ENCODE results near the gene PNPO.

The PNPO gene

DNA sequence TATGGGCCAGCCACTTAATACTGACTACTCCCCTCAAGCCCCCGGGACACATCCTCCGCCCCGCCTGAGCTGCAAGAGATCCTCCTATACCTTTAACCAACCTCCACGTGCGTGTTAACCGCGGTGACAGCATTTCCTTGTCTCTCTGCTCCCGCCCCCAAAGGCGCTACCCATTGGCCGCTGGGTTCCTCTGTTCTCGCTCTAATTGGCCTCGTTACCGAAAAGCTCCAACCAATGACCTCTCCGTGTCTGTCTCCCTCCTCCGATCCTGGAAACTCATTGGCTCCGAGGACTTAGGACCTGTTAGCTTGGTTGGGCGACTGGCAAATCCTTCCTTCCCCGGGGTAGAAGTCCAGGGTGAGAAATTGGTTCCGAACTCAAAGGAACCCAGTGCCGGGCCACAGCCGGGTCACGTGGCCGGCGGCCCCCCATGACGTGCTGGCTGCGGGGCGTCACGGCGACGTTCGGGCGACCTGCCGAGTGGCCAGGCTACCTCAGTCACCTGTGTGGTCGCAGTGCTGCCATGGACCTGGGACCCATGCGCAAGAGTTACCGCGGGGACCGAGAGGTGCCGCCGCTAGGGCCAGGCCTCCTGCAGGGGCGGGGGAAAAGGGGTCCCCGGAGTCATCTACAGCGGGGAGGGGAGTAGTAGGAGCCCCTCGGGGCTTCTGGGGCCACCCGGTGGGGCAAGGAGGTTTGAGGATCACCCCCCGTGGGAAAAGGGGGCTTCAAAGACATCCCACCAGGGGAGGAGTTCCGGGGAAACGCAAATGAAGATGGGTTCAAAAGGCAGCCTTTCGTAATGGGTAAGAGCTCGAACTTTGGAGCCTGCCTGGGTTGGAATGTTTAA, at the start of gene PNPO:
PNPO (plus strand) TSS at position 326 of the 850 bp plus-strand sequence; CDS start at position 431, 105 bp downstream.
- DNase-seq: peak; percentile 89

DNA sequence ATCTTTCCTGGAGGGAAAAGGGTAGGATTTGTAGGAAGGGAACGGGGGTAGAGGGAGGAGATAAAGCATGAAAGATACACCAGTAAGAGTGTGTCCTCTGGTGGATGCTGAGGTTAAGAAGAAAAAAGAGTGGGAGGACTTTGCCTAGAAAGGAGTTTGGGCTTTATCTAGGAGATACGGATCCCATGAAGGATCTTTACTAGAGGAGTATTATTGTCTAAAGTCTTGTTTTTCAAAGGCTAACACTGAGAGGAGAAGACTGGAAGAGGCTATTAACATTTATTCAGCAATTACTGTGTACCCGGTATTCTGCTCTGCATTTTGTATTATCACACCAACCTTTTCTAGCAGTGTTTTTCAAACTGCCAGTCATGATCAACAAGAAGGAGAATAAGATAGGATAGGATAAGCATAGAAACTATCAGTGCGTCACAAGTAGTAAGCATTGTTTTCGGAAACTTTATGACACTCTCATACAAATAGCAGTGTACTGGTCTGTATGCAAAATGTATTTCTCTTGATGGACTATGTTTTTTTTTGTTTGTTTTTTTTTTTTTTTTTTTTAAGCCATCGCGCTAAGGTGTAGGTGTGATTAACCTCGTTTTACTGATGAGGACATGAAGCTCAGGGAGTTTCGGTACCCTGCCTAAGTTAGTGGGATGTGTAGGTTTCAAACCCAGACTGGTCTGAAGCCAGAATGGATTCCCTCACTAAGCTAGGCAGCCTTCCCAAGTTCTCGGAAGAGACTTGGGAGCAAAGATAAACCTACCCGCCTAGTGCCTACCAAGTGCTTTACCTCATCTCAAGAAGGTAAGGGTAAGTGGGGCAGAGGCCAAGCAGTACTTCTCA, 46.6 kb upstream of the PNPO start:
- DNase-seq: no peak

DNA sequence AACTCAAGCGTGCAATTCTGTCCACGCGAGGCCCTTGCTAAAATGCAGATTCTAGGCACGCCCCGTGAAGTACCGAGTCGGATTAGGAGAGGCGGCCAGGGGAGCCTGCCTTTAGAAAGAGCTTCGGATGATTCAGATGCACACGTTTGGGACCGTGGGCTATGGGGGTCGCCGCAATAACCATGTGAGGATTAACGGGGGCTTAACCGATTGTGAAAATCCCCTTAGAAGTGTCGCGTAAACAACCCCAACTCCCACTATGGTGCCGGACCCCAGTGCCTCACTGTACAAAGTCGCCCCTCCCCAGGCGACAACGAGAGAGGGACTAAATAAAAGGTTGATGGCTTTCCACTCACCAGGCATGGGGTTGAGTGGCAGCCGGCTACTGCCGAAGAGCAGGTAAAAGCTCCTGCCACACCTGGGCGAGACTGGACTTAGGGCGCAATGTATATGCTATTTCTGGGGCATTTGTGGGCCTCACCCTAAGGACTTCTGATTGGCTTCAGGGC, 46.0 kb upstream of the PNPO start:
- DNase-seq: no peak

DNA sequence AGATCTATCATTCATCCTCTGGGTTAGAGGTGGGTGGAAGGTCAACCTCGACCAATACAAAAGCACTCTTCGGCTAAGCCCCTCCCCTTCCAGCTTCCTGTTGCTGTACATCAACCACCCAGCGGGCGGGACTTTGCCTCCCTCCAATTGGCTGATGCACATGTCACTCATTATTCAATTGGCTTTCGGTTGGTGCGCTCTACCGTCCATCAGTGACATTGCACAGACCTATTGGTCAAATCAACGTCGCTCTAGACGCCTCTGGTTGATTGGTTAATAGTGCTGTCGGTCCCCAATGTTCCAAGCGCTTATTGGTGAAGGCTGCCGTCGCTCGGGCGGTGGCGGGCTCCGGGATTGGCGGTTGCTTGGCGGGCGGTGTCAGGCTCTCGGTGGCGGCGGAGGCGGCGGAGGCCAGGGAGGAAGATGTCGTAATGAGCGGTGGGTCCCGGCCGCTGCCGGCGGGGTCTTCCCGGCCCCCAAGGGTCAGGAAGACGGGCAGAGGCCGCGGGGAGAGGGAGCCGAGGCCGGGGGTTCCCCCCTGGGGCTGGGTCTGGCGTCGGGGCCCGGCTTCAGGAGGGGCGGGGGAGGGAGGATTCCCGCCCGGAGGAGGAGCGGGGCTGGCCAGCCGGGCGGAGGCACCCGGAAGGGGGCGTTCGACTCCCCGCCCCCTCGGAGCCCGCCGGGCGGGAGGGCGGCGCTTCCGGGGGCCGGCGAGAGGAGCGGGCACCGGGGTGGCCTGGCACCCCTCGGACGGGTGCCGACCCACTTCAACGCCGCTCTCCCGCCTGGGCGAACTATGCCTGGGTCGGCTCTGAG, 45.3 kb upstream of the PNPO start, which contains the start of gene SP2:
SP2 (plus strand) TSS at position 381 of the 816 bp plus-strand sequence; CDS start at position 432, 51 bp downstream.
- DNase-seq: peak; percentile 96

DNA sequence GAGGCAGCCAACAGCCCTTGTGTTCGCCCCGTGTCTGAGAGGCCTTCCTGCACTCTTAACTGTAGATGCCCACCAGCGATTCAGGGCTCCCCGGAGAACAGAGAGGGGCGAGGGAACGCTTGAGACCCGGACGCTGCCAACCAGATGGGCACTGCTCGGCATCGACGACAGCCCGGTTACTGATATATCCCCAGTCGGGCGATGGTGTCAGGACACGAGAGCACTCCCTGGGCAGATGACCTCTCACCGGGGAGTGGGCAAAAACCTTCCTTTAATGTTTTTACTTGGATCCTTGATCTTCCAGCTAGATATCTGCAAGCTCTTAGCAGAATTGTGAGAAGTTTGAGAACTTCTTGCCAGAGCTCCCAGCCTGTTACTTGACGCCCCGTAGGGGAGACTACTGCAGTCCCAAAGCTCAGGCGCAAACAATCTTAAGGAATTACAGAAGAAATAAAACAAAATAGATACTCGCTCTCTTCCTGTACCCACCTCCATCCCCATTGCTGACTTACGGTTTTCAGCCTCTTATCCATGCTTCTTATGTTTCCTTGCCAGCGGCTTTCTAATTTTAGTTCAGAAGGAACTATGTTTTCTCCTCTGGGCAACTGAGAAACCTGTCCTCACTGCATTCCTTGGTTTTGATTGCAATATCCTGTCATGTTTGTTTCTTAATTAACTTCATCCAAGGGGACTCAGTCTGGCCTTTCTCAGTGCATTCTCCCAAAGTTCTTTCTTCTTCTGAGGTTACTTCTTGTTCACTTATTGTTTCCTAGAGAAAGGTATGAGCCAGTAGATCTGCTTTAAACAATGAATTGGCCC, 44.5 kb upstream of the PNPO start:
- no peak for DNase-seq

DNA sequence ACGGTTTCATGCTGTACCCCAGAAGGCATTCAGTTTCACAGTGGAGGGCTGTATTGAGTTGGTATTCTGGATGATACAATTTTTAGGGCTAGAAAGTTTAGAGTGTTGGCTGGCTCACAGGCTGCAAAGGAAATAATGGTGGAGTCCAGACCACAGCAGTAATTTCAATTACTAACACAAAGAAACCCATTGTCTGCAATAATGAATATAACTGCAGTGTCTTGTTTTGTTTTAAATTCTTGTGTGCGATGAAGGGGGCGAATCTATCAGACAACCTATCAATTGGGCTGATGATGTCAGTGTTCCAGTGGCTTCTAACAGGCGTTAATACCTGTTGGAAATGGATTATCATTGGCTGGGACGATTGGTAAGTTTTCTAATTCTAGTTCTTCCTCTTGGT, 43.8 kb upstream of the PNPO start:
- no peak for DNase-seq

DNA sequence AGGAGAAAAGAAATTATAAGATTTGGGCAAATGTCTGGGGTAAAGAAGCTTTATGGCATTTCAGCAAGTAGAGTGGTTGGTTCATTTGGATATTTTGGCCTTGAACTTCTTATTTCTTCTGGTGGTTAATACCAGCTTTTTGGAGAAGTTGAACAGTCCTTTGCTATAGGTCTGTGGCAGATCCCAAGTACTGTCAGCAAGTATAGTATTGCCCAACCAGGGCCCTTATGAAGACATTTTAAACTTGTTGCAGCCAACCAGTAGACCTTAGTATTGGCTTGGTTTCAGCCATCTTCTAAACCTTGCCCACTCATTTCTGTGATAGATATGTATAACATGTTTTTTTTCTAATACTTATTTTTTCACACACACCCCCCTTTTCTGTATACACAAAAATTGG, 43.1 kb upstream of the PNPO start:
- no peak for DNase-seq

DNA sequence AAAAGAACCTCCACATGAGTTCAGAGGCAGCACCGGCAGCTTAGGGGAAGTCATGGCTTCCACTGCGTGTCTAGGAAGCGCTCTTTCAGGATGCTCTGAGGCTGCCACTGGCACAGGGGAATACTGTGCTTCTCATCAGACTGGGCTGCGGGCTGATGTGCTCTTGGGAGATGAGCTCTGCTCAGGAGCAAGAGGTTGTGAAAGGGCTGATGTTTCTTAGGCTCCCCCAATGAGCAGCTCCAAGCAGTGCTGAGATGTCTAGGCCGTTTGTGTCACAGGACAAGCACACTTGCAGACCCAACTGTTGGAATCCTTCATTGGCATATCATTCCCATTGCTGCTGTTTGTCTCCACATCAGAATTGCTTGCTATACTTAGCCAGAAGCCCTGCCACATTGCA, 41.7 kb upstream of the PNPO start:
- DNase-seq: no peak

DNA sequence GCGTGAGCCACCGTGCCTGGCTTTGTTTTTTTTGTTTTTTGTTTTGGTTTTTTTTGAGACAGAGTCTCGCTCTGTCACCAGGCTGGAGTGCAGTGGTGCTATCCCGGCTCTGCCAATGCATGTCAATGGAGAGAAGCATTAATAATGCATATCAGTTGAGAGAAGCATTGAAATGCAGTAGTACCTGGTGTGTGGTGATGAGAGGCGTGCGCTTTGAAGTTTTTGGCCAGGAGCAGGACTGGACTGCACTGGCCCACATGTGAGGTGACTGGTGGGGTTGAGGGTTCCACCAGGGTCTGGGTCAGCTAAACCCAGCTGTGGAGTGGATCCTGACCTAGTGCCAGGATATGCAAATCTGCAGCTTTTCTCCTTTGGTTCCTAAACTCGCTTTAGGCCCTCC, 39.9 kb upstream of the PNPO start:
- no peak for DNase-seq

DNA sequence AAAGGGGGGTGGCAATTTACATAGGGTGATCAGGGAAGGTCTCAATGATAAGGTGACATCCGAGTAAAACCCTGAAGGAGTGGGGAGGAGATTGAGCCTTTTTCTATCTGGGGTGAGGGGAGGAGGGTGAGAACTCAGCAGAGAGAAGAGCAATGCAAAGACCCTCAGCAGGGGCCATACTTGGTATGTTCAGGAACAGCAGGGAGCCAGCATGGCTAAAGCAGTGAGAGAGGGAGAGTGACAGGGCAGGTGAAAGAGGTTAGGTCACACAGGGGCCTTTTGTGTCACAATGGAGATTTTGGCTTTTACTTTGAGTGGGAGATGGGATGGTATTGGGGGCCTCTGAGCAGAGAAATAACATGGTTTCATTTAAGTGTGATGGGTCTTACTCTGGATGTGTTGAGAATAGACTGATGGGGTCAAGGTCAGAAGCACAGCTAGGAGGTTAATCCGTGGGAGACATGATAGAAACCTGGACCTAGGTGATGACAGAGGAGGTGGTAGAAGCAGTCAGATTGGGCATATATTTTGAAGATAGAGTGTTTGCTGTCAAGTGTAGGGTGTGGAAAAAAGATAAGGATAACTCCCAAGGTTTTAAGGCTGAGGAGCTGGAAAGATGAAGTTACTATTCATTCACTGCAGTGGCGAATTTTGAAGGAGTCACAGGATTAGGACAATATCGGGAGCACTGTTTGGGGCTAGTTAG, 39.2 kb upstream of the PNPO start:
- no peak for DNase-seq

DNA sequence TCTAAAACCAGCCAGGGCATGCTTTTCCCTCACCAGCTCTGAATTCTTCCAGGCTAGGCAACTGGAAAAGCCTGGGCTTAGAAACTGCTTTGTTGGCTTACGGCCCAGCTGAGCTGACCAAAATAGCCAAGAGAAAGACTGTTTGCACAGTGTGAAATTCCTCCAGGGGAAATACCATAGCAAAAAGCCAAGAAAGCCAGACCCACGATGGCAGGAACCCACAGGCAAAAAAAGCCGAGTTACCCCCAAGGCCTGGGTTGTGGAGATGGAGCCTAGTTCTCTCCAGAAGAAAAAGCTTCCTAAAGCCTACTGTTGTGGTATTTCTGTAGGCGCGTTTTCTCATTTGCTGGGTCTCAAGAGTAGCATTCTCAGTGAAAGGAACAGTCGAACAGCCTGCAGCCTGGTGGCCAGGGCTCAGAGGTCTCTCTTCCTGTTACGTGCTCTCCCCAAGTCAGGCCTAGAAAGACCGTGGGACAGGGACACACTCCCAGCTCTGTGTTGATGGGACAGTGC, 36.1 kb upstream of the PNPO start:
- DNase-seq: no peak

DNA sequence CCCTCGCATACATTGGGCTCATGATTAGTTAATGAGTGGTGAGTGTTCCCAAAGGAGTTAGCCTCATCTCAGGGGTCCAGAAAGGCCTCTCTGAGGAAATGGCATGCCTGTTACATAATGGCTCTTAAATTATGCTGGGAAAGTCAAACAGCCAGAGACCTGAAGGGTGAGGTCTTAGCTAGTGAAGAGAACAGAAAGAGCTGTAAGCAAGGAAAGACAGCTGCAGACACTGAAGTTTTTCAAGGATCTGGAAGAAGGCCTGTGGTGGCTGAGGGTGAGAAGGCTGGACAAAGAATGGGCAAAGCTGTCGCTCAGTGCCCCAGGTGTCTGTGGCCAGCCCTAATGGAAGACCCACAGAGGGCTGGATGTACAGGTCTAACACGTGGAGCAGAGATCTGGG, 34.9 kb upstream of the PNPO start:
- no peak for DNase-seq

DNA sequence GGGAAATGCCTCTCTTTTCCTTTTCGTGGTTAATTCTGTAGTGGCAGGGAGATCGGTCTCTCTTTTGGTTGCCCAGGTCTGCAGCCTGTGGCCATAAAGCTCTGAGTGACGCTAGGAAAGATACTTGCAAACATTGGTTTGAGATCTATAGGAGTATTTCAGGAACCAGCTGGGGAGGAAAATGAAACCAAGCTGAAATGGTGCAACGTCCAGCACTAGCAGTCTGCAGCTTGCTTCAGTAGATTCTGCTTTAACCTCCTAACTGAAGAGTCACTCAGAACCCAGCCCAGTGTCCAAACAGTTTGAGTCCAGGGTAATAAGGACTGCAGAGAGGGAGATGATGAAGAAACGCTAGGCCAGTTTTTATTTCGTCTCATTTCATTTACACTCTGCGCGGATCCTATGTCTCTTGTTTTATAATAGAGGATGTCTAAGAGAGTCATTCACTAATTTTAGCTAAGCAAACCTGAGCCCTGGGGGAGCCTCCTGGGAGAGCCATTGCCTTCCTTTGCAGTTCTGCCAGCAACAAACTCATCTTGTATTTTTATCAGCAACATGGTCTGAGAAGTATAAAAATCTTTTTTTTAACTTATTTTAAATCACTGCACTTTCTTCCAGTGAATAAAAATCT, 33.3 kb upstream of the PNPO start:
- no peak for DNase-seq

DNA sequence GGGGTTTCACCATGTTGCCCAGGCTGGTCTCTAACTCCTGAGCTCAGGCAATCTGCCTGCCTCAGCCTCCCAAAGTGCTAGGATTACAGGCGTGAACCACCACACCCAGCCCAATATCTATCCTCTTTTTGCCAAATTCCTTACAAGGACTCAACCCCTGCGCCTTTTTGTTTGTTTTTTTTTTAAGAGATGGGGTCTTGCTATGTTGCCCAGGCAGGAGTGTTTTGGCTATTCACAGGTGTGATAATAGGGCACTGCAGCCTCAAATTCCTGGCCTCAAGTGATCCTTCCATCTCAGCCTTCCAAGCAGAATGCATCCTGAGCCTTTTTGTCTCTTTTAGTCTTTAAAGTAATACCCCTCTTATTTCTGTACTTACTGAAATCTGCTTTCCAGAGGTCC, 28.3 kb upstream of the PNPO start:
- DNase-seq: no peak

DNA sequence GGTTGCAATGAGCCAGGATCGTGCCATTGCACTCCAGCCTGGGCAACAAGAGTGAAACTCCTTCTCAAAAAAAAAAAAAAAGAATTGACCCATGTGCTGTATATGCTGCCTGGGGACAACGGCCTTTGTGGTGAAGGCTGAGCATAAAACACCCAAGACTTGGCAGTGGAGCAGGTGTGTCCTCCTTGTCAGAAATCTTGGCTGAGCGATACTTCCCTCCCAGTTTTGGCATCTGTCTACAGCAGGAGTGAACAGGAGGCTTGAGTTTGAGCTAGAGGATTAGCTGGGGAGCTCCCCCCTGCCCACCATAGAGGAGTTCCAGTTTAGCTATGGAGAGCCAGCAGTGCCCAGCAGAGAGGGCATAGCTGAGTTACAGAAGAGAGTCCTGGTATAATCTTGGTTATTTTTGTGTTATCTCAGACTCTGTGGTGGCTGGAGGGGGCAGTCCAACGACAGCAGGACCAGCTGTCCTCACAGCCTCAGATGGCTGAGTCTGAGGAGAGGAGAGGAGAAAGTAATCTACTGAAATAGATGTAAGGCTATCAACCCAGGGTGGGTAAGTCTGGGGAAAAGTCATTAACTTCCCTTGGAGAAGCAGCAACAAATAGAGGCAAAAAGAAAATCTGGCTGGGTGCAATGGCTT, 26.9 kb upstream of the PNPO start:
- DNase-seq: no peak

DNA sequence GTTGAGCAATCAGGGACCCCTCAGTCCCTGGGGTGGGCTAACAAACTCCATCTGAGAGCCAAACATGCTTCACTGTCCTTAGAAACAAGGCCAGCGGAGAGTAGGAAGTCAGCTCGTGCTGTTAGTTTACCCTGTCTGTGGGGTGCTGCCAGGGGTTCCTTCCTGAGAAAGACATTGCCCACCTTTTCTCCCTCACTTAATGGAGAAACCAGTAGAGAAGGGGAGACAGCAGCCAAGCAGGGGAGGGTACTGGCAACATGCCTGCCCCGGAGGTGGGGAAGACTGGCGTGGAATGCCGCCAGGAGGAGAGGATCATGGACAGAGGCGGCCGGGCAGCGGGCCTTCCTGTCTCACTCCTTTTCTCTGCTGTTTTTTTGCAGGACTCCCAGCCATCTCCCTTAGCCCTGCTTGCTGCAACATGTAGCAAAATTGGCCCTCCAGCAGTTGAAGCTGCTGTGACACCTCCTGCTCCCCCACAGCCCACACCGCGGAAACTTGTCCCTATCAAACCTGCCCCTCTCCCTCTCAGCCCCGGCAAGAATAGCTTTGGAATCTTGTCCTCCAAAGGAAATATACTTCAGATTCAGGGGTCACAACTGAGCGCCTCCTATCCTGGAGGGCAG, 25.5 kb upstream of the PNPO start:
- DNase-seq: no peak

DNA sequence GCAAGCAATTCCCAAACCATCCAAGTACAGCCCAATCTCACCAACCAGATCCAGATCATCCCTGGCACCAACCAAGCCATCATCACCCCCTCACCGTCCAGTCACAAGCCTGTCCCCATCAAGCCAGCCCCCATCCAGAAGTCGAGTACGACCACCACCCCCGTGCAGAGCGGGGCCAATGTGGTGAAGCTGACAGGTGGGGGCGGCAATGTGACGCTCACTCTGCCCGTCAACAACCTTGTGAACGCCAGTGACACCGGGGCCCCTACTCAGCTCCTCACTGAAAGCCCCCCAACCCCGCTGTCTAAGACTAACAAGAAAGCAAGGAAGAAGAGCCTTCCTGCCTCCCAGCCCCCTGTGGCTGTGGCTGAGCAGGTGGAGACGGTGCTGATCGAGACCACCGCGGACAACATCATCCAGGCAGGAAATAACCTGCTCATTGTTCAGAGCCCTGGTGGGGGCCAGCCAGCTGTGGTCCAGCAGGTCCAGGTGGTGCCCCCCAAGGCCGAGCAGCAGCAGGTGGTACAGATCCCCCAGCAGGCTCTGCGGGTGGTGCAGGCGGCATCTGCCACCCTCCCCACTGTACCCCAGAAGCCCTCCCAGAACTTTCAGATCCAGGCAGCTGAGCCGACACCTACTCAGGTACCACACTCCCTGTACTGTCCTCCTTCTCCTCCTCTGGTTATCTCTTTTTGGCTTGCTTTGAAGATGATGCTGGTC, 24.7 kb upstream of the PNPO start:
- no peak for DNase-seq

DNA sequence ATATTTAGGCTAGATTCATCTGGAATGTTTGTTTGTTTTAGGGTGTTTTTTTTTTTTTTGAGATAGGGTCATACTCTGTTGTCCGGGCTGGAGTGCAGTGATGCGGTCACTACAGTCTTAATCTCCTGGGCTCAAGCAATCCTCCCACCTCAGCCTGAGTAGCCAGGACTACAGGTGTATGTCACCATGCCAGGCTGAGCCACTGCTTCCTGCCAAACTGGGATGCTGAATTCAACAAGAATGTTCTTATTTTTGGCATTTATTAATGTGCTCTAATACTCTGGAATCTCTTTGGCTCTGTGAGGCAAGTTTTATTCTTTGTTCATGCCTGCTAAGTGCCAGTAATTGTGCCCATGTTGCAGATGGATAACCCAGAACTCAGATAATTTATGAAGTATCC, 23.8 kb upstream of the PNPO start:
- no peak for DNase-seq

DNA sequence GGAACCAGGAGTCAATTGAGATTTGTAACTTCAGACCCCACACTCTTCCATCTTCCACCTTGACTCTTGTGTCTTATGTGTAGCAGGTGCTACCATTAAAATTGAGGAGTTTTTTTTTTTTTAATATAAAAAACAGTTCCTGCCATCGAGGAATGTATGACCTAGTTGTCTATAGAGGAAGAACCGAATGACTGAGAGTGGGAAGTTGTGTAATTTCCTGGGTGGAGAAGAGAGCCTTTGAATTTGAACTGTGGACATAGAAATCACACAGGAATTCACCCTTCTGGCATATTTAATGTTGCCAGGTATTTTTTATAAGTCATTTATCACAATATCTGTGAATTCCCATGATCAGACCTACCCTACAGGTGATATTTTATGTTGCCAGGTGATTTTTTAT, 23.4 kb upstream of the PNPO start:
- no peak for DNase-seq
